D721Med (cell line): ENCODE data around the gene RIBC2.

ENCODE experiments used
- DNase-seq: peaks from one replicate; pipeline ENCODE4 v3.0.0; 2011; ENCODE audit warnings: low spot score; ENCODE audit not compliant: insufficient read length
- FAIRE-seq: peaks from 2 replicates; lab custom pipeline; 2011; peaks lifted over from hg19 to GRCh38; lab: Jason Lieb, UNC
- TF ChIP-seq, protein P1 (sequence below): IDR thresholded peaks from 2 replicates; pipeline ENCODE4 v1.5.1; 2012; ENCODE audit warnings: mild to moderate bottlenecking, control low read depth; ENCODE audit not compliant: insufficient read depth; ENCODE audit errors: missing control alignments

RIBC2 gene

DNA sequence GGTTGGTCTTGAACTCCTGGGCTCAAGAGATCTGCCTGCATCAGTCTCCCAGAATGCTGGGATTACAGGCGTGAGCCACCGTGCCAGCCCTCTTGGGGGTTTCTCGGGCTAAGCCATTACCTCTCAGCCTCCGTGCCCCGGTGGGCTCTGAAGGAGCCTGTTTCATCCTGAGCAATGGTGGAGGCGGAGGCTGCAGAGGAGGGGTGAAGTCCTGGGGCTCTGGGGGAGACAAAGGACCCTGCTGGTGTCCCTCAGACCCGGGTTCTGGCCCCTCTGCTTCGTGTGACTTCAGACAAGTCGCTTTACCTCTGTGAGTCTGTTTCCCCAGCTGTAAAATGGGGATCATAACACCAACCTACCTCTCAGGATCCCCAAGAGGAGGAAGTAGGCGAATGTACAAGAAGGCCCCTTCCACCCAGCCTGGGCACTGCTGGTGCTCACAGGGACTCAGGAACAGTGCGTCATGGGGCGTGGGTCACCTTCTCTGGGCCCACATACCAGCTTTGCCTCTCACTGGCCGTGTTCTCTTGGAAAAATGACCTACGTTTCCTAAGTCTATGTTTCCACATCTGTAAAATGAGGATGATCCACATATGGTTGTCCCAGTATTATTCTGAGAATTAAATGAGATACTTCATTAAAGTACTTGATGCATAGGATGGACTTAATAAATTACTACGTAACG lies 36.8 kb downstream of the RIBC2 start:
- DNase-seq: no peak
- no peak for FAIRE-seq
- TF ChIP-seq, protein P1, sequence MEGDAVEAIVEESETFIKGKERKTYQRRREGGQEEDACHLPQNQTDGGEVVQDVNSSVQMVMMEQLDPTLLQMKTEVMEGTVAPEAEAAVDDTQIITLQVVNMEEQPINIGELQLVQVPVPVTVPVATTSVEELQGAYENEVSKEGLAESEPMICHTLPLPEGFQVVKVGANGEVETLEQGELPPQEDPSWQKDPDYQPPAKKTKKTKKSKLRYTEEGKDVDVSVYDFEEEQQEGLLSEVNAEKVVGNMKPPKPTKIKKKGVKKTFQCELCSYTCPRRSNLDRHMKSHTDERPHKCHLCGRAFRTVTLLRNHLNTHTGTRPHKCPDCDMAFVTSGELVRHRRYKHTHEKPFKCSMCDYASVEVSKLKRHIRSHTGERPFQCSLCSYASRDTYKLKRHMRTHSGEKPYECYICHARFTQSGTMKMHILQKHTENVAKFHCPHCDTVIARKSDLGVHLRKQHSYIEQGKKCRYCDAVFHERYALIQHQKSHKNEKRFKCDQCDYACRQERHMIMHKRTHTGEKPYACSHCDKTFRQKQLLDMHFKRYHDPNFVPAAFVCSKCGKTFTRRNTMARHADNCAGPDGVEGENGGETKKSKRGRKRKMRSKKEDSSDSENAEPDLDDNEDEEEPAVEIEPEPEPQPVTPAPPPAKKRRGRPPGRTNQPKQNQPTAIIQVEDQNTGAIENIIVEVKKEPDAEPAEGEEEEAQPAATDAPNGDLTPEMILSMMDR: no peak

DNA sequence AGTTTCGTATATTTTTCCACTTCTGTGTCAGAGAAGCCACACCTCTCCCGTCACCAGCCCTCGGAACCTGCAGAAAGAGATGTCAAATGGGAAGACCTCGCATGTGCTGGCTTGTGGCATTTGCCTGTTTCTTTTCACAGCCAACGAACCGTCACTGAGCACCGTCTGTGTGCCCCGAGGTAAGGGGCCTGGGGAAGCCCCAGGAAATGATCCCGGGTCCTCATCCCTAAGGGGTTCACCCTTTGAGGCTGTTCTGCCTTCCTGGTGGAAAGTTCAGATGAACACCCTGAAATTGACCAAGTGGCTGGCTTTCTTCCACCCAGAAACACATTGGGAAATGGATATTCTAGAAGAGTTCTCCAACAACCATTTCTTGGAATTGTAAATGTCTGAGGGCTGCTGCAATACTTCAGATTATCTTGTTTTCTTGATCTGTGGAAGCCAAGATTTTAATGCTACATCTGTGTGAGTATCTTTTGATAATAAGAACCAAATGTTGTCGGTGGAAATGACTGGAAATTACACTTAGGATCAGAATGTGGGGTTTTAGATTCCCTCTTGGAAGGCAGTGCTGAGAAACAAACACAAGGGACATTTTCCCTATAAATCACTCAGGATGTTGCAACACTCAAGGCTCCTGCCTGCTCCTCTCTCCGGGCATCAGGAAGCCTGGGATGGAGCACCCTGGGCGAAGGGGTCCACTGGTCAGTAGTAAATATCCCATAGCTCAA lies 37.6 kb downstream of the RIBC2 start:
- DNase-seq (no peak), FAIRE-seq (no peak)
- TF ChIP-seq, protein P1: no peak

DNA sequence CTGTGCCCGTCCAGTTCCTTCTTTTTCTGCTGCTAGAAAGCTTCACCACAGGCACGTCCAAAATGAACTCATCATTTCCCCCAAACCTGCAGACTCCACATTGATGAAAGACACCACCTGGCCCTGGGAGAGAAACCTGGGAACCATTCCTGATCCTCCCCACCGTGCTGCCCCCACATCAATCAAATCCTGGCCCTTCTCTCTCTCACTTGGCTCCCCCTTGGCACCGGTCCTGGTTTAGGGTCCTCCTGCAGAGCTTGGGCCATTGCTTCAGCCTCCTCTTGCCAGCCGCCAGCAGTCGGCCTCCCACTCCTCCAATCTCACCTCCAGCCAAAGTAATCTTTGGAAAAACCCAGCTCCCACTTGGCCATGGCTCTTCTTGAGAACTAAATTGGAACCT lies 38.5 kb downstream of the RIBC2 start:
- FAIRE-seq (no peak), DNase-seq (no peak)
- TF ChIP-seq, protein P1: no peak

- FAIRE-seq: no peak
- DNase-seq: no peak
- TF ChIP-seq, protein P1: no peak
These were observed 39.3 kb downstream of the RIBC2 start for GRCh38 chr22:45452565-45453379.

- FAIRE-seq (no peak), DNase-seq (no peak)
- TF ChIP-seq, protein P1: no peak
These were observed 40.3 kb downstream of the RIBC2 start for GRCh38 chr22:45453764-45454163.

- DNase-seq: no peak
These were observed 40.8 kb downstream of the RIBC2 start for GRCh38 chr22:45454275-45454674.

More at GRCh38 chr22:45454275-45454674, 40.8 kb downstream of the RIBC2 start:
- TF ChIP-seq, protein P1: no peak
- FAIRE-seq: no peak
